HEK293T (cell line): ENCODE results near the gene RPL14.

Experiments used
- ARNT ChIP-seq: fragments of 450-650 bp; IDR thresholded peaks from 2 replicates; pipeline ENCODE4 v1.6.1; 2017; ENCODE audit warnings: mild to moderate bottlenecking
- ELF4 ChIP-seq: fragments of 450-650 bp; IDR thresholded peaks from 2 replicates; pipeline ENCODE4 v1.6.1; 2017; ENCODE audit warnings: antibody characterized with exemption
- FOXA1 ChIP-seq: fragments of 450-650 bp; IDR thresholded peaks from 2 replicates; pipeline ENCODE4 v1.6.1; 2016; ENCODE audit warnings: mild to moderate bottlenecking
- FOXK2 ChIP-seq: fragments of 450-650 bp; IDR thresholded peaks from 2 replicates; pipeline ENCODE4 v1.6.1; 2016; ENCODE audit warnings: mild to moderate bottlenecking
- L3MBTL2 ChIP-seq: fragments of 450-650 bp; conservative IDR thresholded peaks from 2 replicates; pipeline ENCODE4 v1.6.1; 2016; ENCODE audit warnings: mild to moderate bottlenecking
- NFRKB ChIP-seq: fragments of 450-650 bp; IDR thresholded peaks from 2 replicates; pipeline ENCODE4 v1.6.1; 2016; ENCODE audit warnings: mild to moderate bottlenecking, moderate library complexity
- SUZ12 ChIP-seq: fragments of 450-650 bp; IDR thresholded peaks from 2 replicates; pipeline ENCODE4 v1.6.1; 2016; ENCODE audit warnings: mild to moderate bottlenecking
- TARDBP ChIP-seq: fragments of 450-650 bp; IDR thresholded peaks from 2 replicates; pipeline ENCODE4 v1.6.1; 2016
- TF ChIP-seq, protein P1 (sequence below): fragments of 450-650 bp; IDR thresholded peaks from 2 replicates; pipeline ENCODE4 v1.6.1; 2016

DNA sequence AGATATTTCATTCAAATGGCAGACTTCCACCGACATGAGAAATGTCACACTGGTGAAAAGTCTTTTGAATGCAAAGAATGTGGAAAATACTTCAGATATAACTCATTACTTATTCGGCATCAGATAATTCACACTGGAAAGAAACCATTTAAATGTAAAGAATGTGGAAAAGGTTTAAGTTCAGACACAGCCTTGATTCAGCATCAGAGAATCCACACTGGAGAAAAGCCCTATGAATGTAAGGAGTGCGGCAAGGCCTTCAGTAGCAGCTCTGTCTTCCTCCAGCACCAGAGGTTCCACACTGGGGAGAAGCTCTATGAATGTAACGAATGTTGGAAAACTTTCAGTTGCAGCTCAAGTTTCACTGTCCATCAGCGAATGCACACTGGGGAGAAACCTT is 59.1 kb downstream of the RPL14 start:
- TF ChIP-seq NFRKB = no peak
- no peak for TF ChIP-seq FOXA1
- TF ChIP-seq ARNT = no peak
- no peak for TF ChIP-seq TARDBP
- TF ChIP-seq ELF4 = no peak
- TF ChIP-seq, protein P1, sequence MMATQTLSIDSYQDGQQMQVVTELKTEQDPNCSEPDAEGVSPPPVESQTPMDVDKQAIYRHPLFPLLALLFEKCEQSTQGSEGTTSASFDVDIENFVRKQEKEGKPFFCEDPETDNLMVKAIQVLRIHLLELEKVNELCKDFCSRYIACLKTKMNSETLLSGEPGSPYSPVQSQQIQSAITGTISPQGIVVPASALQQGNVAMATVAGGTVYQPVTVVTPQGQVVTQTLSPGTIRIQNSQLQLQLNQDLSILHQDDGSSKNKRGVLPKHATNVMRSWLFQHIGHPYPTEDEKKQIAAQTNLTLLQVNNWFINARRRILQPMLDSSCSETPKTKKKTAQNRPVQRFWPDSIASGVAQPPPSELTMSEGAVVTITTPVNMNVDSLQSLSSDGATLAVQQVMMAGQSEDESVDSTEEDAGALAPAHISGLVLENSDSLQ = no peak
- TF ChIP-seq FOXK2 = no peak
- TF ChIP-seq SUZ12 = no peak
- TF ChIP-seq L3MBTL2 = no peak
